IPS-18a (cell line): ENCODE results near the gene SYF2.

ENCODE experiments used
- H3K27ac ChIP-seq: one replicate; pipeline ENCODE4 v1.5.1; 2013; ENCODE audit warnings: low read length
- H3K27me3 ChIP-seq: one replicate; pipeline ENCODE4 v1.6.1; 2013; ENCODE audit warnings: mild to moderate bottlenecking, low read length; ENCODE audit not compliant: control insufficient read depth, insufficient read depth
- H3K36me3 ChIP-seq: one replicate; pipeline ENCODE4 v1.6.1; 2013; ENCODE audit warnings: low read depth, low read length; ENCODE audit not compliant: control insufficient read depth
- H3K4me1 ChIP-seq: one replicate; pipeline ENCODE4 v1.6.1; 2013; ENCODE audit warnings: low read depth, low read length; ENCODE audit not compliant: control insufficient read depth
- H3K4me3 ChIP-seq: one replicate; pipeline ENCODE4 v1.5.1; 2013; ENCODE audit warnings: low read length
- H3K9ac ChIP-seq: one replicate; pipeline ENCODE4 v1.6.1; 2013; ENCODE audit warnings: mild to moderate bottlenecking, low read length, moderate library complexity
- H3K9me3 ChIP-seq: one replicate; pipeline ENCODE4 v1.6.1; 2013; ENCODE audit warnings: low read depth, low read length; ENCODE audit not compliant: control insufficient read depth

The SYF2 gene

GRCh38 chr1:25199819-25200620, 32.3 kb downstream of the SYF2 start:
- H3K27ac ChIP-seq = no peak overlapping the region
- no peak overlapping the region for H3K4me3 ChIP-seq
- H3K9me3 ChIP-seq = no peaks in the 10 kb centered on the region
- H3K27me3 ChIP-seq = no peaks in the 10 kb centered on the region
- no peak overlapping the region for H3K9ac ChIP-seq
- no peaks in the 10 kb centered on the region for H3K36me3 ChIP-seq
- H3K4me1 ChIP-seq = peaks cover 6% of the 10 kb centered on the region

GRCh38 chr1:25198663-25199252, 33.5 kb downstream of the SYF2 start:
- Histone ChIP-seq H3K27me3 (no peaks in the 10 kb centered on the region), H3K4me3 (no peak overlapping the region), H3K9me3 (no peaks in the 10 kb centered on the region), H3K36me3 (no peaks in the 10 kb centered on the region), H3K27ac (no peak overlapping the region), H3K9ac (no peak overlapping the region), H3K4me1 (peaks cover 2% of the 10 kb centered on the region)

GRCh38 chr1:25197982-25198662, 34.2 kb downstream of the SYF2 start:
- Histone ChIP-seq H3K36me3 (no peaks in the 10 kb centered on the region), H3K27ac (no peak overlapping the region), H3K27me3 (no peaks in the 10 kb centered on the region), H3K4me3 (no peak overlapping the region), H3K9me3 (no peaks in the 10 kb centered on the region), H3K4me1 (peaks cover 3% of the 10 kb centered on the region), H3K9ac (no peak overlapping the region)

- Histone ChIP-seq H3K9ac (no peak overlapping the region), H3K4me1 (peaks cover 3% of the 10 kb centered on the region), H3K27me3 (no peaks in the 10 kb centered on the region), H3K27ac (no peak overlapping the region), H3K36me3 (no peaks in the 10 kb centered on the region), H3K9me3 (no peaks in the 10 kb centered on the region), H3K4me3 (no peak overlapping the region)
These were observed 34.9 kb downstream of the SYF2 start for GRCh38 chr1:25197235-25197975.

GRCh38 chr1:25196830-25197229, 35.5 kb downstream of the SYF2 start:
- no peak overlapping the region for H3K4me3 ChIP-seq
- H3K4me1 ChIP-seq = peaks cover 3% of the 10 kb centered on the region
- no peaks in the 10 kb centered on the region for H3K9me3 ChIP-seq
- no peaks in the 10 kb centered on the region for H3K36me3 ChIP-seq
- no peak overlapping the region for H3K9ac ChIP-seq
- H3K27me3 ChIP-seq = no peaks in the 10 kb centered on the region
- H3K27ac ChIP-seq = no peak overlapping the region

- no peaks in the 10 kb centered on the region for H3K27me3 ChIP-seq
- H3K9ac ChIP-seq = no peak overlapping the region
These were observed 36.5 kb downstream of the SYF2 start for GRCh38 chr1:25195835-25196234.

GRCh38 chr1:25194572-25195020, 37.7 kb downstream of the SYF2 start:
- Histone ChIP-seq H3K9me3 (no peaks in the 10 kb centered on the region), H3K9ac (no peak overlapping the region), H3K27me3 (no peaks in the 10 kb centered on the region), H3K4me1 (peaks cover 3% of the 10 kb centered on the region), H3K27ac (no peak overlapping the region), H3K4me3 (no peak overlapping the region), H3K36me3 (no peaks in the 10 kb centered on the region)

More at GRCh38 chr1:25195835-25196234, 36.5 kb downstream of the SYF2 start:
- Histone ChIP-seq H3K4me3 (no peak overlapping the region), H3K36me3 (no peaks in the 10 kb centered on the region), H3K4me1 (peaks cover 3% of the 10 kb centered on the region), H3K27ac (no peak overlapping the region), H3K9me3 (no peaks in the 10 kb centered on the region)

GRCh38 chr1:25194054-25194453, 38.2 kb downstream of the SYF2 start:
- Histone ChIP-seq H3K4me1 (peaks cover 3% of the 10 kb centered on the region), H3K27ac (no peak overlapping the region), H3K4me3 (no peak overlapping the region), H3K36me3 (no peaks in the 10 kb centered on the region), H3K27me3 (no peaks in the 10 kb centered on the region), H3K9me3 (no peaks in the 10 kb centered on the region), H3K9ac (no peak overlapping the region)

- Histone ChIP-seq H3K4me3 (no peak overlapping the region), H3K4me1 (peaks cover 3% of the 10 kb centered on the region), H3K27ac (no peak overlapping the region), H3K9ac (no peak overlapping the region), H3K27me3 (no peaks in the 10 kb centered on the region), H3K9me3 (no peaks in the 10 kb centered on the region), H3K36me3 (no peaks in the 10 kb centered on the region)
These were observed 39.1 kb downstream of the SYF2 start for GRCh38 chr1:25193229-25193628.

GRCh38 chr1:25192154-25192553, 40.1 kb downstream of the SYF2 start:
- no peak overlapping the region for H3K27ac ChIP-seq
- H3K9ac ChIP-seq = no peak overlapping the region
- peaks cover 3% of the 10 kb centered on the region for H3K4me1 ChIP-seq
- H3K36me3 ChIP-seq = no peaks in the 10 kb centered on the region
- H3K27me3 ChIP-seq = no peaks in the 10 kb centered on the region
- H3K9me3 ChIP-seq = no peaks in the 10 kb centered on the region
- H3K4me3 ChIP-seq = no peak overlapping the region

GRCh38 chr1:25190260-25190659, 42.0 kb downstream of the SYF2 start:
- Histone ChIP-seq H3K9ac (no peak overlapping the region), H3K27me3 (no peaks in the 10 kb centered on the region), H3K4me3 (no peak overlapping the region), H3K27ac (no peak overlapping the region), H3K4me1 (peaks cover 3% of the 10 kb centered on the region), H3K9me3 (no peaks in the 10 kb centered on the region), H3K36me3 (no peaks in the 10 kb centered on the region)
